Activated naive CD8-positive, alpha-beta T cell treated with anti-CD3 and anti-CD28 coated beads for 36 hours (primary cell): Measurements from ENCODE around the gene MORN3. TPM values are rescaled to one million over a fixed set of nuclear protein-coding genes. Genes with fewer than 3 reads are reported as not detected.

ENCODE experiments used
- DNase-seq: peaks from one replicate; pipeline ENCODE4 v3.0.0; 2021
- H3K27ac Mint-ChIP-seq: one replicate; pipeline ENCODE4 v1.8.0; 2022; ENCODE audit warnings: mild to moderate bottlenecking, moderate library complexity, mixed read lengths
- H3K27me3 Mint-ChIP-seq: one replicate; pipeline ENCODE4 v1.8.0; 2022; ENCODE audit warnings: mild to moderate bottlenecking, mixed read lengths
- H3K36me3 Mint-ChIP-seq: one replicate; pipeline ENCODE4 v1.8.0; 2021; ENCODE audit warnings: mild to moderate bottlenecking, mixed read lengths
- H3K4me1 Mint-ChIP-seq: one replicate; pipeline ENCODE4 v1.8.0; 2021; ENCODE audit warnings: mixed read lengths
- H3K4me3 Mint-ChIP-seq: one replicate; pipeline ENCODE4 v1.8.0; 2022; ENCODE audit warnings: mild to moderate bottlenecking, moderate library complexity, mixed read lengths
- H3K9me3 Mint-ChIP-seq: one replicate; pipeline ENCODE4 v1.8.0; 2022; ENCODE audit warnings: mixed read lengths
- total RNA-seq, 2 experiments: library from RNA; stranded (reverse); gene quantifications; one replicate each; pipeline ENCODE4 v1.2.3, GENCODE V29; 2021

Gene MORN3
- total RNA-seq, 2 experiments from 2014 or later, result 1.8 to 1.9 TPM

- H3K27ac Mint-ChIP-seq, result no peak overlapping the region
- peaks cover 3% of the 10 kb centered on the region for H3K4me1 Mint-ChIP-seq
- no peaks in the 10 kb centered on the region for H3K9me3 Mint-ChIP-seq
- peaks cover 2% of the 10 kb centered on the region for H3K36me3 Mint-ChIP-seq
- no peak overlapping the region for H3K4me3 Mint-ChIP-seq
- no peak for DNase-seq
- H3K27me3 Mint-ChIP-seq, result no peaks in the 10 kb centered on the region
These were observed 59.0 kb downstream of the MORN3 start for GRCh38 chr12:121610239-121611149.

DNA sequence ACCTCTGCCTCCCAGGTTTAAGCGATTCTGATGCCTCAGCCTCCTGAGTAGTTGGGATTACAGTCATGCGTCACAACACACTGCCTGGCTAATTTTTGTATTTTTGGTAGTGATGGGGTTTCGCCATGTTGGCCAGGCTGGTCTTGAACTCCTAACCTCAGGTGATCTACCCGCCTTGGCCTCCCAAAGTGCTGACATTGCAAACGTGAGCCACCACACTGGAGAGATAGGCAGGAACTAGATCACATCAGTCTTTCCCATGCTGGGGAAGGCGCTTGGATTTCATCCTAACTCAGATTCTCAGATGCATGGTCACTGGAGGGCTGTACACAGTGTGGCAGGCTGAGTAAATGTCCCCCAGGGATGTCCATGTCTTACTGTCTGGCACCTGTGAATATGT, 61.2 kb downstream of the MORN3 start:
- Mint-ChIP-seq H3K9me3 (no peaks in the 10 kb centered on the region), H3K27ac (no peak overlapping the region), H3K4me3 (no peak overlapping the region), H3K27me3 (no peaks in the 10 kb centered on the region), H3K36me3 (no peaks in the 10 kb centered on the region), H3K4me1 (no peaks in the 10 kb centered on the region)
- DNase-seq, result no peak

- H3K4me1 Mint-ChIP-seq, result no peaks in the 10 kb centered on the region
- H3K27me3 Mint-ChIP-seq, result no peaks in the 10 kb centered on the region
- no peak overlapping the region for H3K4me3 Mint-ChIP-seq
- no peak for DNase-seq
- no peak overlapping the region for H3K27ac Mint-ChIP-seq
- no peaks in the 10 kb centered on the region for H3K36me3 Mint-ChIP-seq
- no peaks in the 10 kb centered on the region for H3K9me3 Mint-ChIP-seq
These were observed 65.9 kb downstream of the MORN3 start for GRCh38 chr12:121603581-121603980.

DNA sequence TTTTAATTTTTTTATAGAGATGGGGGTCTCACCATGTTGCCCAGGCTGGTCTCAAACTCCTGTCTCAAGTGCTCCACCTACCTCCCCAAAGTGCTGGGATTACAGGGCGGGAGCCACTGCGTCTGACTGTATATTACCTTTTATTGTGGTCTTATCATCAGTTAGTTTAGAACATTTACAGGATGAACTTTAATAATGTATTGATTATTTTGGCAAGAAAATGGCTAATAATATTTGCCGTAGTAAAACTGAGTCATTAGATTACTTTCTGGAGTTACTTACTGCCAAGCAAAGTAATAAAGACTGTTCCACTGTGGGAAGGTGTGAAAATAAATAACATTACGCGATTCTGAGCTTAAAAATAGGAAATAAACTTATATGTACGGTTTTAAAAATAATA, 66.7 kb downstream of the MORN3 start:
- DNase-seq, result no peak
- Mint-ChIP-seq H3K4me1 (no peaks in the 10 kb centered on the region), H3K27ac (no peak overlapping the region), H3K9me3 (no peaks in the 10 kb centered on the region), H3K4me3 (no peak overlapping the region), H3K27me3 (no peaks in the 10 kb centered on the region), H3K36me3 (no peaks in the 10 kb centered on the region)

GRCh38 chr12:121600702-121601336, 68.6 kb downstream of the MORN3 start:
- Mint-ChIP-seq H3K27me3 (no peaks in the 10 kb centered on the region), H3K36me3 (no peaks in the 10 kb centered on the region), H3K9me3 (no peaks in the 10 kb centered on the region), H3K4me3 (no peak overlapping the region), H3K4me1 (no peaks in the 10 kb centered on the region), H3K27ac (no peak overlapping the region)
- DNase-seq, result no peak

Other genes starting within 250 kb of the MORN3 start
- gene KDM2B, start 88.6 kb downstream of the MORN3 start, total RNA-seq, result 10 to 100 TPM; 55.3 to 57.3 TPM
- gene ORAI1, start 43.1 kb downstream of the MORN3 start, total RNA-seq, result 10 to 100 TPM; 44.0 to 44.4 TPM
- 10 to 100 TPM; 14.5 to 15.2 TPM for gene TMEM120B, start 43.1 kb upstream of the MORN3 start, total RNA-seq
- 10 to 100 TPM; 78.6 to 85.5 TPM for gene RHOF, start 124.0 kb upstream of the MORN3 start, total RNA-seq
- gene SETD1B, start 134.4 kb upstream of the MORN3 start, total RNA-seq, result 10 to 100 TPM; 15.0 to 15.6 TPM
- not detected for gene HPD, start 189.2 kb upstream of the MORN3 start, total RNA-seq
- 10 to 100 TPM; 64.3 to 68.5 TPM for gene PSMD9, start 219.1 kb upstream of the MORN3 start, total RNA-seq
- 1 to 10 TPM; 1.3 to 1.8 TPM for gene CFAP251, start 248.9 kb upstream of the MORN3 start, total RNA-seq